NCI-H1092 treated with DMSO at 0.1 percent for 48 hours (cell line): ENCODE measurements around the gene DGKD.
A peak's percentile ranks its signal among the peaks of the same experiment; 100 is the strongest.
"Not testable (repeated sequence)": the region's sequence is repeated elsewhere in the genome, so short reads cannot be mapped to it uniquely, and the experiment has no call there.

ENCODE experiments used
- DNase-seq: peaks from one replicate; lab custom pipeline; 2025; lab: John Stamatoyannopoulos, UW

DGKD gene, protein sequence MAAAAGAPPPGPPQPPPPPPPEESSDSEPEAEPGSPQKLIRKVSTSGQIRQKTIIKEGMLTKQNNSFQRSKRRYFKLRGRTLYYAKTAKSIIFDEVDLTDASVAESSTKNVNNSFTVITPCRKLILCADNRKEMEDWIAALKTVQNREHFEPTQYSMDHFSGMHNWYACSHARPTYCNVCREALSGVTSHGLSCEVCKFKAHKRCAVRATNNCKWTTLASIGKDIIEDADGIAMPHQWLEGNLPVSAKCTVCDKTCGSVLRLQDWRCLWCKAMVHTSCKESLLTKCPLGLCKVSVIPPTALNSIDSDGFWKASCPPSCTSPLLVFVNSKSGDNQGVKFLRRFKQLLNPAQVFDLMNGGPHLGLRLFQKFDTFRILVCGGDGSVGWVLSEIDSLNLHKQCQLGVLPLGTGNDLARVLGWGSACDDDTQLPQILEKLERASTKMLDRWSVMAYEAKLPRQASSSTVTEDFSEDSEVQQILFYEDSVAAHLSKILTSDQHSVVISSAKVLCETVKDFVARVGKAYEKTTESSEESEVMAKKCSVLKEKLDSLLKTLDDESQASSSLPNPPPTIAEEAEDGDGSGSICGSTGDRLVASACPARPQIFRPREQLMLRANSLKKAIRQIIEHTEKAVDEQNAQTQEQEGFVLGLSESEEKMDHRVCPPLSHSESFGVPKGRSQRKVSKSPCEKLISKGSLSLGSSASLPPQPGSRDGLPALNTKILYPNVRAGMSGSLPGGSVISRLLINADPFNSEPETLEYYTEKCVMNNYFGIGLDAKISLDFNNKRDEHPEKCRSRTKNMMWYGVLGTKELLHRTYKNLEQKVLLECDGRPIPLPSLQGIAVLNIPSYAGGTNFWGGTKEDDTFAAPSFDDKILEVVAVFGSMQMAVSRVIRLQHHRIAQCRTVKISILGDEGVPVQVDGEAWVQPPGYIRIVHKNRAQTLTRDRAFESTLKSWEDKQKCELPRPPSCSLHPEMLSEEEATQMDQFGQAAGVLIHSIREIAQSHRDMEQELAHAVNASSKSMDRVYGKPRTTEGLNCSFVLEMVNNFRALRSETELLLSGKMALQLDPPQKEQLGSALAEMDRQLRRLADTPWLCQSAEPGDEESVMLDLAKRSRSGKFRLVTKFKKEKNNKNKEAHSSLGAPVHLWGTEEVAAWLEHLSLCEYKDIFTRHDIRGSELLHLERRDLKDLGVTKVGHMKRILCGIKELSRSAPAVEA

GRCh38 chr2:233353769-233354499 is at the start of gene DGKD:
TSS of gene DGKD (plus strand) at chr2:233354494. CDS start at chr2:233354519, 25 bp downstream.
- DNase-seq = peak; percentile 15

GRCh38 chr2:233307565-233307964 is 46.7 kb upstream of the DGKD start, which contains the start of gene SAG:
TSS of gene SAG (plus strand) at chr2:233307816. CDS start at chr2:233309190, 1,374 bp downstream.
- no peak for DNase-seq

DNA sequence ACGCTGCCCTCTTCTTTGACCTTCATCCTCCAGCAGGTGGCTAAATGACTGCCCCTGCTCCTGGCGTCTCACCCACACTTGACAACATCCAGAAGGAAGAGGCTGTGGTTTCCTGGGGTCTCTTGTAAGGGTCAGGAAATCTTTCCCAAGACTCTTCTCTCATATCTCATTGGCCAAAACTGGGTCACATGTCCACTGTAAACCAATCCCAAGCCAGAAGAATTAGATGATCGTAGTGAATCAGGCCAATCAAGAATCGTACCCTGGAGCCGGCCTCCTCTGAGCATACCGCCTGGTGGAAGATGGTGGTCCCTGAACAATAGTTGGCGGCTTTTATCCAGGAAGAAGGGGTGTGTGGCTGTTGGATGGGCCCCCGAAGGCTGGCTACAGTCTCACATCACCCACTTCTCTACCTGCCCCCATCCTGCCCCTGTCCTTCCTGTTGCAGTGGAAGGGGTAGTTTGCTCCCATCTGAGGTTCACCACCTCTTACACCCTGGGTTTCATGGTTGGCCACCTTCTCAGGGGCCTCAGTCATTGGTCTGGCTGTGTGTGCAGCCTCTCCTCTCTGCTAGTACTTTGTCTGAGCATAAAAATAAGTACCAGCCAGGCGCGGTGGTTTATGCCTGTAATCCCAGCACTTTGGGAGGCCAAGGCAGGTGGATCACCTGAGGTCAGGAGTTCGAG is 42.9 kb upstream of the DGKD start:
- no peak for DNase-seq

GRCh38 chr2:233312874-233313273 is 41.4 kb upstream of the DGKD start:
- DNase-seq = no peak

- no peak for DNase-seq
These were observed 39.9 kb upstream of the DGKD start for GRCh38 chr2:233314180-233314925.

- DNase-seq = no peak
These were observed 36.9 kb upstream of the DGKD start for GRCh38 chr2:233317196-233317943.

- no peak for DNase-seq
These were observed 35.0 kb upstream of the DGKD start for GRCh38 chr2:233319256-233319655.

- DNase-seq = no peak
These were observed 33.8 kb upstream of the DGKD start for GRCh38 chr2:233320470-233320869.

DNA sequence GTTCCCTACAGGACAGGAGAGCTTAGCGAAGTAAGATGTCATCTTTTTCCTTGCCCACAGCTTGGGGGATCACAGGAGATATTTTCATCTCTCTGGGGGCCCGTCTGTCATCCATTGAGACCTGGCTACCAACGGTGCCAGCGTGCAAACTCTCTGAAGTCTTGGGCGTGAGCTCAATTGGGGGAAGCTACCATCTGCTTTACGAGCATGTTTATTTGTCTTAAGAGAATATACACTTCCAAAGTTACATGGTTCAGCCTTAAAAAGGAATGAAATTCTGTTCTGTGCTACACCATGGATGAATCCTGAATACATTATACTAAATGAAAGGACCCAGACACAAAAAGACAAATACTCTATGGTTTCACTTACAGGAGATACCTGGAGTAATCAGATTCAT is 33.1 kb upstream of the DGKD start:
- no peak for DNase-seq

GRCh38 chr2:233323851-233324250 is 30.4 kb upstream of the DGKD start:
- no peak for DNase-seq

GRCh38 chr2:233325256-233325655 is 29.0 kb upstream of the DGKD start:
- no peak for DNase-seq

DNA sequence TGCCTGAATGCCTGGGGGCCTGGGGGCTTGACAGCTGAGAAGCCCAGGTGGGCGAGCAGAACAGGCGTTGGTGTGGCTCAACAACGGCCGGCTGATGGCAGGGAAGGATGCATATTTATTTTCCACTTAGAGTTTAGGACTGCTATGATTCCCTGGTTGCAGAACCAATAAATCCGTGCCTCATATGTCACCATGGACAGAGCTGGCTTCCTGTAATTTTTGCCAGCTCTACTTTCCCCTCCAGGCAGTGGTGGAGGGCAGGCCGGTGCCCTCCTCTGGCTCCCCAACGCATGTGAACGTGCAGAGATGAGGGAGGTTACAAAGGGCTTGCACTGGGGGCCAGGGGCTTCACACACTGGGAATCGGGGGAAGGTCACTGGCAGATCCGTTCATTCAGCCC is 28.5 kb upstream of the DGKD start:
- DNase-seq = no peak

GRCh38 chr2:233326500-233326899 is 27.8 kb upstream of the DGKD start:
- no peak for DNase-seq

DNA sequence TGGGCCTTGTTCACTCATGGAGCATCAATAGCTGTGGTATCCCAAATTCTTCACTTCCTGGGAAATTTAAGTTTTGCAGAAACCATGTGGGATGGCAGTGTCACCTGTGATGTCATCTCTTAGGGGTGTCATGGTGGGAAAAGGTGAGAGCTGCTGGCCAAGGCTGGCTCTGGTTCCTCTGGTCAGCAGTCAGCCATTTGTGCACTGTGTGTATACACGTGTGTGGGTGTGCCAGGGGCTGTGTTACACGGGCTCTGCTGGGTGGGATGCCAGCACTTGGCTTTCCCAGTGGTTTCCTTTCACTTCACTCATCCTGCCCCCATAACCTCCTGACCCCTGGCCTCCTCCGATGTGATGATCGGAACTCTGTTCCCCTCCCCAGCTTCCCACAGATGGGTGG is 25.4 kb upstream of the DGKD start:
- no peak for DNase-seq

DNA sequence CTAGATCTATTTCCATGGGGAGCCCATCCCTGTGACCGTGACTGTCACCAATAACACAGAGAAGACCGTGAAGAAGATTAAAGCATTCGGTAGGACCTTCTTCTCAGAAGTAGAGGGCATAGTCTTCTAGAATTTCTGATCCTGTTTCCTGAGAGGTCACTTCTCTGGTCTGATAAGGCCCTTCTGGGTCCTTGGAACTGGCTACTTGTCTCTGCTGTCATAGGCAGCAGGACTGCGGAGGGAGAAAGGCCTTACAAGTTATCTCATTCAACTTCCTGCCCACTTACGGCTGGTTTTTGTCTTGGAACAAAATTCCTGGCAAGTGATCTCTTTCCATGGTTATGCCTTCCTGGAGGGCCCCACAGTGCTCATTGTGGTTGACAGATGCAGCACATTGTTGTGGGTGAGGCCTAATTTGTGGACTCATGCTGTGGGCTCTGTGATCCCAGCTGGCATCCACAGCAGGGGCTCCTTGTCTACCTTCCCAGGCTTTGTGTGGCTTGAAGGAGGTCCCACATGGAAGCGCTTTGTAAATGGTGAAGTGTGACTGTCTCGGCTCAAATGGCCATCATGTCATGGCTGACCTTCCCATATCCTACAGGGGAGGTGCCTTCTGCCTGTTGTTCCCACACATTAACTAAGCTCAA is 24.7 kb upstream of the DGKD start:
- peak; percentile 57 for DNase-seq

DNA sequence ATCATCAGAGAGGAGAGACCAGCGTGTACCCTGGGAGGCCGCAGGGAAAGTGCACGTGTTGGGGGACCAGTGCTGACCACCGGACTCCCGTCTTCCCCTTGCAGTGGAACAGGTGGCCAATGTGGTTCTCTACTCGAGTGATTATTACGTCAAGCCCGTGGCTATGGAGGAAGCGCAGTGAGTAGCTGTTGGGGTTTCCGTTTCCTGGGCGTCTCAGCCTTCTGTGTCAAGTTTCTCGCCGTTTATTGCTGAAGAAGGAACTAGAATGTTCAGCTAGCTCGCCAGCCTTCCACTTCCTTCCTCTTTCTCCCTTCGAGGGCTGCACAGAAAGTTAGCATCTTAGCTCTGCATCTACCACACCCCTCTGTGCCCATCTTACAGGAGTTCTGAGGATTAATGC is 22.8 kb upstream of the DGKD start:
- DNase-seq = no peak

DNA sequence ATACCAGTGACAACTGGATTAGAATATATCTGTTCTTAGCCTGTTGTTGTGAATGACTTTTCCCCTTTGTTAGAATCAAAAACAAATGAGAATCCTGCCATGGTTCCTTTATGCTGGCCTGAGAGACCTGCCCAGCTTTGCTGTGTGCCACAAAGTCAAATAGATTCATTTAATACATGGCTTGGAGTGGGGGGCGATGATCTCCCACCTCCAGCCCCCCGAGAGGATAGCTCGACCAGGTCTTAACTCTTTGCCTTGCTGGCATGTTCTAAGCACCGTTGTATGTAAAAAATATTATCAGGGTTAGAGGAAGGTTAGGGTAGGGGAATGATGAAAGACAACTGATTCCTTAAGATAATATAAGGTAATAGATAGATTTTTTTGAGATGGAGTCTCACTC is 22.2 kb upstream of the DGKD start:
- DNase-seq = no peak

- no peak for DNase-seq
These were observed 19.4 kb upstream of the DGKD start for GRCh38 chr2:233334915-233335314.

DNA sequence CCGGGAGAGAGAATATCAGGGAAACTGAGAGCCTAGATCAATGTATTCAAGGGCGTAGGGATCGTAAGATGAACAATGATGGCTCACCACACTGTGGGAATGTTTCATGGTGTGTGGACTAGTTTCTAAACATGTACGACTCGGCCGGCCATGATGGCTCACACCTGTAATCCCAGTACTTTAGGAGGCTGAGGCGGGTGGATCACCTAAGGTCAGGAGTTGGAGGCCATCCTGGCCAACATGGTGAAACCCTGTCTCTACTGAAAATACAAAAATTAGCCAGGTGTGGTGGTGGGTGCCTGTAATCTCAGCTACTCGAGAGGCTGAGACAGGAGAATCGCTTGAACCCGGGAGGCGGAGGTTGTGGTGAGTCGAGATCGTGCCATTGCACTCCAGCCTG is 18.2 kb upstream of the DGKD start:
- DNase-seq = not testable (repeated sequence)
